ENCODE data around the gene TTLL11.

- TF ChIP-seq CTCF (IDR thresholded peaks at IDR 0.05) (no peak), POLR2A (IDR thresholded peaks at IDR 0.05) (no peak)
Observed at GRCh38 chr9:122115176-122116035, 22.3 kb upstream of the TTLL11 start.

Measured in uterus (tissue), 2 donors.